Hepatocyte (in vitro differentiated cells): ENCODE data around the gene P4HA3. TPM values are rescaled to one million over a fixed set of nuclear protein-coding genes. Genes with fewer than 3 reads are reported as not detected.

Experiments
- DNase-seq: peaks from one replicate; pipeline ENCODE4 v3.0.0-alpha.2; 2016; ENCODE audit warnings: low spot score
- H2AFZ ChIP-seq: fragments of 200-600 bp; sonication (generic); 2 replicates; pipeline ENCODE4 v1.6.0; 2016; ENCODE audit warnings: antibody characterized with exemption, mild to moderate bottlenecking
- H3K27ac ChIP-seq: fragments of 200-600 bp; sonication (generic); 2 replicates; pipeline ENCODE4 v1.5.1; 2016; ENCODE audit warnings: mild to moderate bottlenecking
- H3K27me3 ChIP-seq: fragments of 200-600 bp; sonication (generic); 2 replicates; pipeline ENCODE4 v1.6.1; 2016
- H3K36me3 ChIP-seq: fragments of 200-600 bp; sonication (generic); replicated peaks from 2 replicates; pipeline ENCODE4 v1.5.1; 2016; ENCODE audit warnings: low read depth; ENCODE audit not compliant: insufficient read depth
- H3K4me1 ChIP-seq: fragments of 200-600 bp; sonication (generic); 2 replicates; pipeline ENCODE4 v1.5.1; 2016; ENCODE audit warnings: mild to moderate bottlenecking, moderate library complexity; ENCODE audit not compliant: insufficient read depth
- H3K4me2 ChIP-seq: fragments of 200-600 bp; sonication (generic); 2 replicates; pipeline ENCODE4 v1.6.0; 2016
- H3K4me3 ChIP-seq: fragments of 200-600 bp; sonication (generic); 2 replicates; pipeline ENCODE4 v1.5.1; 2016; ENCODE audit warnings: mild to moderate bottlenecking
- H3K79me2 ChIP-seq: fragments of 200-600 bp; sonication (generic); 2 replicates; pipeline ENCODE4 v1.6.0; 2017; ENCODE audit warnings: mild to moderate bottlenecking
- H3K9me2 ChIP-seq: fragments of 200-600 bp; sonication (generic); replicated peaks from 2 replicates; pipeline ENCODE4 v1.6.0; 2017; ENCODE audit warnings: mild to moderate bottlenecking; ENCODE audit not compliant: insufficient read depth
- H3K9me3 ChIP-seq: fragments of 200-600 bp; sonication (generic); 2 replicates; pipeline ENCODE4 v1.5.1; 2016; ENCODE audit warnings: low read depth, mild to moderate bottlenecking
- H4K20me1 ChIP-seq: fragments of 200-600 bp; sonication (generic); 2 replicates; pipeline ENCODE4 v1.6.0; 2016; ENCODE audit warnings: mild to moderate bottlenecking; ENCODE audit not compliant: insufficient read depth, poor library complexity, severe bottlenecking
- EZH2 ChIP-seq: fragments of 200-600 bp; sonication (generic); IDR thresholded peaks from 2 replicates; pipeline ENCODE4 v1.6.1; 2016; ENCODE audit warnings: antibody characterized with exemption, mild to moderate bottlenecking, borderline replicate concordance
- EZH2phosphoT487 ChIP-seq: fragments of 200-600 bp; sonication (generic); IDR thresholded peaks from one replicate; pipeline ENCODE4 v1.6.1; 2018; ENCODE audit warnings: antibody characterized with exemption, mild to moderate bottlenecking, low read depth, moderate library complexity; ENCODE audit not compliant: unreplicated experiment, severe bottlenecking
- WGBS: methylation state at CpG from one replicate; pipeline ENCODE4 v1.1.6; 2016; ENCODE audit warnings: low lambda C conversion rate; ENCODE audit errors: missing lambda C conversion rate; 5-methylcytosine and 5-hydroxymethylcytosine counted together
- polyA plus RNA-seq: library from polyadenylated mRNA; unstranded; fragments of >200 nt; fragmentation: Nextera tagmentation; extraction: Ambion mirVana; gene quantifications from 2 replicates; pipeline ENCODE4 v1.2.1, GENCODE V29; 2016
- total RNA-seq: library from RNA; depleted of rRNA; stranded (reverse); fragments of >200 nt; gene quantifications from 2 replicates; pipeline ENCODE4 v1.2.3, GENCODE V29; 2014
- TF ChIP-seq, protein P1 (sequence below): fragments of 200-600 bp; sonication (generic); IDR thresholded peaks from 2 replicates; pipeline ENCODE4 v1.5.1; 2016; ENCODE audit warnings: antibody characterized with exemption, mild to moderate bottlenecking; ENCODE audit not compliant: poor library complexity

Gene P4HA3
- total and polyA plus RNA-seq, 2 experiments from 2014 or later = 1.3 to 2.3 TPM

GRCh38 chr11:74249496-74249895 is 61.9 kb downstream of the P4HA3 start:
- Histone ChIP-seq H3K27ac (no peak overlapping the region), H3K79me2 (no peaks in the 10 kb centered on the region), H3K4me1 (no peaks in the 10 kb centered on the region), H2AFZ (no peak overlapping the region), H3K9me3 (no peaks in the 10 kb centered on the region), H3K4me2 (no peak overlapping the region), H4K20me1 (no peaks in the 10 kb centered on the region), H3K4me3 (no peak overlapping the region), H3K9me2 (no peaks in the 10 kb centered on the region), H3K36me3 (no peaks in the 10 kb centered on the region), H3K27me3 (no peaks in the 10 kb centered on the region)
- no peak for DNase-seq
- TF ChIP-seq, protein P1, sequence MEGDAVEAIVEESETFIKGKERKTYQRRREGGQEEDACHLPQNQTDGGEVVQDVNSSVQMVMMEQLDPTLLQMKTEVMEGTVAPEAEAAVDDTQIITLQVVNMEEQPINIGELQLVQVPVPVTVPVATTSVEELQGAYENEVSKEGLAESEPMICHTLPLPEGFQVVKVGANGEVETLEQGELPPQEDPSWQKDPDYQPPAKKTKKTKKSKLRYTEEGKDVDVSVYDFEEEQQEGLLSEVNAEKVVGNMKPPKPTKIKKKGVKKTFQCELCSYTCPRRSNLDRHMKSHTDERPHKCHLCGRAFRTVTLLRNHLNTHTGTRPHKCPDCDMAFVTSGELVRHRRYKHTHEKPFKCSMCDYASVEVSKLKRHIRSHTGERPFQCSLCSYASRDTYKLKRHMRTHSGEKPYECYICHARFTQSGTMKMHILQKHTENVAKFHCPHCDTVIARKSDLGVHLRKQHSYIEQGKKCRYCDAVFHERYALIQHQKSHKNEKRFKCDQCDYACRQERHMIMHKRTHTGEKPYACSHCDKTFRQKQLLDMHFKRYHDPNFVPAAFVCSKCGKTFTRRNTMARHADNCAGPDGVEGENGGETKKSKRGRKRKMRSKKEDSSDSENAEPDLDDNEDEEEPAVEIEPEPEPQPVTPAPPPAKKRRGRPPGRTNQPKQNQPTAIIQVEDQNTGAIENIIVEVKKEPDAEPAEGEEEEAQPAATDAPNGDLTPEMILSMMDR = no peak
- TF ChIP-seq EZH2 = no peak
- TF ChIP-seq EZH2phosphoT487 = no peak
- 97% methylated on average over 2 of the region's 2 CpGs for WGBS

DNA sequence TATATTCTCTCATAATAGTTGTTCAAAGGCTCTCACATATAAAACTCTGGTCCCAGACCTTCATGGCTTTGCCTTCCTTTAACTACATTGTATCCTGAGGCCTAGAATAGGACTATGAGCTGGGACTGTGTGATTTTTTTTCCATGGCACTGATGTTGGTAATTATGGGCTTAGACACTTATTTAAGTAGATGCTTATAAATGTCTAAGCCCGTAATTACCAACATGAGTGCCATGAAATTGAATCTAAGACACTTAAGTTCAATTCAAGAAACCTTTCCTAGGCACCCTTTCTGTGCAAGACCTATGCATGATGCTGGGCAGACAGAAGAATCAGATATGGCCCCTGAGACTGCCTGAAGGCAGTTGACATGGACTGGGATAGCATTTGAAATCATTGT is 63.0 kb downstream of the P4HA3 start:
- Histone ChIP-seq H3K4me1 (no peaks in the 10 kb centered on the region), H2AFZ (no peak overlapping the region), H3K27ac (no peak overlapping the region), H3K27me3 (no peaks in the 10 kb centered on the region), H3K36me3 (no peaks in the 10 kb centered on the region), H3K9me2 (no peaks in the 10 kb centered on the region), H3K4me2 (no peak overlapping the region), H3K79me2 (no peaks in the 10 kb centered on the region), H3K4me3 (no peak overlapping the region), H3K9me3 (no peaks in the 10 kb centered on the region), H4K20me1 (no peaks in the 10 kb centered on the region)
- 75% methylated on average over 1 of the region's 1 CpG for WGBS
- TF ChIP-seq EZH2 = no peak
- no peak for TF ChIP-seq EZH2phosphoT487
- TF ChIP-seq, protein P1 = no peak
- DNase-seq = no peak

DNA sequence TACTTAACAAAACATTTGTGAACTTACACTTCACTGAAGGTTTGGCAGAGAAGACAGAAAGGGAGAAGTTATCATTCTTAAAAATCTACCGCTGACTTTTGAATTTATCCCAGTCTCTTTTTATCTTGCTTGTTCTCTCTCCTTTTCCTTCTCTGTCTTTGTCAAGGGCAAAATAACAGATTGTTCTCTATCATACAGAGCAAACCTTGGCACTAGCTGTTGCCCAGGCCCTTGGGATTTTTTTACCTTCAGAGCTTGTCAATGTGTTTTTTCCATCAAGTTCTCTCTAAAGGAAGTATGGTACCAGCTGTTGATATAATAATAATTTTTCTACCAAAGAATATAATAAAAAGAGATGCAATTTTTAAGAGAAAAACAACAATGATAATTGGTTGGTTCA is 73.2 kb downstream of the P4HA3 start:
- H3K79me2 ChIP-seq = no peaks in the 10 kb centered on the region
- no peaks in the 10 kb centered on the region for H3K36me3 ChIP-seq
- H3K27me3 ChIP-seq = no peaks in the 10 kb centered on the region
- H3K9me2 ChIP-seq = no peaks in the 10 kb centered on the region
- no peaks in the 10 kb centered on the region for H3K4me1 ChIP-seq
- DNase-seq = no peak
- TF ChIP-seq EZH2phosphoT487 = no peak
- no peak for TF ChIP-seq EZH2
- TF ChIP-seq, protein P1 = no peak
- WGBS = 92% methylated on average over 1 of the region's 1 CpG
- H3K27ac ChIP-seq = no peak overlapping the region
- no peak overlapping the region for H3K4me3 ChIP-seq
- H2AFZ ChIP-seq = no peak overlapping the region
- no peak overlapping the region for H3K4me2 ChIP-seq
- H3K9me3 ChIP-seq = no peaks in the 10 kb centered on the region
- no peaks in the 10 kb centered on the region for H4K20me1 ChIP-seq

GRCh38 chr11:74237541-74237940 is 73.9 kb downstream of the P4HA3 start:
- no peak for DNase-seq
- Histone ChIP-seq H3K9me2 (no peaks in the 10 kb centered on the region), H3K36me3 (no peaks in the 10 kb centered on the region), H3K27me3 (no peaks in the 10 kb centered on the region), H3K4me1 (no peaks in the 10 kb centered on the region), H4K20me1 (no peaks in the 10 kb centered on the region), H3K9me3 (no peaks in the 10 kb centered on the region), H3K4me3 (no peak overlapping the region), H2AFZ (no peak overlapping the region), H3K4me2 (no peak overlapping the region), H3K27ac (no peak overlapping the region), H3K79me2 (no peaks in the 10 kb centered on the region)
- WGBS = 84% methylated on average over 2 of the region's 2 CpGs
- no peak for TF ChIP-seq EZH2
- TF ChIP-seq EZH2phosphoT487 = no peak
- TF ChIP-seq, protein P1 = no peak
